PFSK-1 (cell line): ENCODE measurements around the gene PGGT1B.

Experiments
- FOXP2 ChIP-seq: optimal IDR thresholded peaks from 2 replicates; pipeline ENCODE3; 2011; ENCODE audit warnings: borderline replicate concordance, control low read depth, inconsistent platforms; ENCODE audit not compliant: insufficient read depth; ENCODE audit errors: extremely low read length, extremely low read depth
- POLR2AphosphoS5 ChIP-seq: IDR thresholded peaks from 2 replicates; pipeline ENCODE4 v1.6.1; 2012; ENCODE audit warnings: low read depth, mild to moderate bottlenecking, control low read depth, low read length, moderate library complexity
- REST ChIP-seq, 2 experiments: IDR thresholded peaks; 2 replicates each; pipeline versions ENCODE4 v1.6.1 to v1.8.0; 2011 to 2012; ENCODE audit warnings: low read depth in 2 of 2, low read length in 2 of 2, control low read depth in 1 of 2, inconsistent platforms in 1 of 2, mild to moderate bottlenecking in 1 of 2, moderate library complexity in 1 of 2; ENCODE audit not compliant: insufficient read depth in 1 of 2
- SIN3A ChIP-seq: IDR thresholded peaks from 2 replicates; pipeline ENCODE4 v1.6.1; 2012; ENCODE audit warnings: mild to moderate bottlenecking, low read length, moderate library complexity, borderline replicate concordance; ENCODE audit not compliant: insufficient read depth
- TAF1 ChIP-seq: IDR thresholded peaks from 2 replicates; pipeline ENCODE4 v1.6.1; 2012; ENCODE audit warnings: low read length, control low read depth, borderline replicate concordance; ENCODE audit not compliant: insufficient read depth

The PGGT1B gene

GRCh38 chr5:115189866-115190265 is 72.8 kb downstream of the PGGT1B start:
- TF ChIP-seq REST (IDR thresholded peaks at IDR 0.05; ENCODE audit: insufficient read depth in 1 of 2, low read depth in 2 of 2, low read length in 2 of 2) (no peak), TAF1 (no peak), FOXP2 (no peak), POLR2AphosphoS5 (no peak), SIN3A (no peak)

- TF ChIP-seq POLR2AphosphoS5, result no peak
- no peak for TF ChIP-seq TAF1
- no peak for TF ChIP-seq REST (IDR thresholded peaks at IDR 0.05; ENCODE audit: insufficient read depth in 1 of 2, low read depth in 2 of 2, low read length in 2 of 2)
- TF ChIP-seq FOXP2, result no peak
- no peak for TF ChIP-seq SIN3A
These were observed 75.9 kb downstream of the PGGT1B start for GRCh38 chr5:115186794-115187193.

GRCh38 chr5:115184770-115185169 is 77.9 kb downstream of the PGGT1B start:
- TF ChIP-seq TAF1 (no peak), REST (IDR thresholded peaks at IDR 0.05; ENCODE audit: insufficient read depth in 1 of 2, low read depth in 2 of 2, low read length in 2 of 2) (no peak), FOXP2 (no peak), SIN3A (no peak), POLR2AphosphoS5 (no peak)

- no peak for TF ChIP-seq TAF1
- no peak for TF ChIP-seq POLR2AphosphoS5
- TF ChIP-seq SIN3A, result no peak
- TF ChIP-seq REST (IDR thresholded peaks at IDR 0.05; ENCODE audit: insufficient read depth in 1 of 2, low read depth in 2 of 2, low read length in 2 of 2), result no peak
- TF ChIP-seq FOXP2, result no peak
These were observed 80.9 kb downstream of the PGGT1B start for GRCh38 chr5:115181757-115182156.
